ENCODE data around the gene EXOG.

Gene EXOG

DNA sequence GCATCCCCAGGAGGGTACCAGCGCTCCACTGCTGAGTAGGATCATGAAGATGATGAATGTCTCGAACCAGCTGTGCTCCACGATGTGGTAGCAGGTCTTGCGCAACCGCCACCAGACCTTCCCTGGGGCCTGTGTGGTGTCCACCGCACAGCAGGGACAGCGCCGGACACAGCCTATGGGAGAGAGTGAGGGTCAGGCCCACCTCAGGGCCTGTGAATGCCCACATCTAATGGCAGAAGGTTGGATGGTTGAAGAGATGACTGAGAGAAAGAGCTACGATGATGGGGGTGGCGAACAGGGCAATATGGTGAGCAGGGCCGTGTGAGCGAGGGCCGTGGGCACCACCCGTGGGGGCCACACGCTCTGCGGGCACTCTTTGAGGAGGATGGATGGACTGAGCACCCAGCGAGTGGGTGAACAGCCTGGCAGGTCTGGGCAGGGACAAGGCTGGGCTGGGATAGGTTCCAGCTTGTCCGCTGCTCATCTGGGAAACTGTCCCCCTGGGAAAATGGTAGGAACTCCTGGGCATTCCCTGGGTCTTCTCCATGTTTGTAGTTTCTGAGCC lies 79.2 kb downstream of the EXOG start:
- H3K4me3 ChIP-seq (ENCODE audit: low read length) = no peak overlapping the region
- TF ChIP-seq, protein P1, sequence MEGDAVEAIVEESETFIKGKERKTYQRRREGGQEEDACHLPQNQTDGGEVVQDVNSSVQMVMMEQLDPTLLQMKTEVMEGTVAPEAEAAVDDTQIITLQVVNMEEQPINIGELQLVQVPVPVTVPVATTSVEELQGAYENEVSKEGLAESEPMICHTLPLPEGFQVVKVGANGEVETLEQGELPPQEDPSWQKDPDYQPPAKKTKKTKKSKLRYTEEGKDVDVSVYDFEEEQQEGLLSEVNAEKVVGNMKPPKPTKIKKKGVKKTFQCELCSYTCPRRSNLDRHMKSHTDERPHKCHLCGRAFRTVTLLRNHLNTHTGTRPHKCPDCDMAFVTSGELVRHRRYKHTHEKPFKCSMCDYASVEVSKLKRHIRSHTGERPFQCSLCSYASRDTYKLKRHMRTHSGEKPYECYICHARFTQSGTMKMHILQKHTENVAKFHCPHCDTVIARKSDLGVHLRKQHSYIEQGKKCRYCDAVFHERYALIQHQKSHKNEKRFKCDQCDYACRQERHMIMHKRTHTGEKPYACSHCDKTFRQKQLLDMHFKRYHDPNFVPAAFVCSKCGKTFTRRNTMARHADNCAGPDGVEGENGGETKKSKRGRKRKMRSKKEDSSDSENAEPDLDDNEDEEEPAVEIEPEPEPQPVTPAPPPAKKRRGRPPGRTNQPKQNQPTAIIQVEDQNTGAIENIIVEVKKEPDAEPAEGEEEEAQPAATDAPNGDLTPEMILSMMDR (IDR thresholded peaks at IDR 0.05; ENCODE audit: insufficient read depth, low read depth, low read length, missing control alignments) = no peak
- no peak for DNase-seq (ENCODE audit: low read depth)

Measured in epithelial cell of esophagus (primary cell).